Smooth muscle cell (in vitro differentiated cells): Measurements from ENCODE around the gene RXRB. TPM values are rescaled to one million over a fixed set of nuclear protein-coding genes. Genes with fewer than 3 reads are reported as not detected.

Experiments
- DNase-seq: peaks from one replicate; lab custom pipeline; 2025; ENCODE audit not compliant: unreplicated experiment; lab: John Stamatoyannopoulos, UW
- H2AFZ ChIP-seq: fragments of 200-600 bp; sonication (generic); 2 replicates; pipeline ENCODE4 v1.6.0; 2016; ENCODE audit warnings: antibody characterized with exemption, low read depth, mild to moderate bottlenecking
- H3F3A ChIP-seq: fragments of 200-600 bp; sonication (generic); 2 replicates; pipeline ENCODE4 v1.6.0; 2017; ENCODE audit warnings: antibody characterized with exemption, low read depth
- H3K27ac ChIP-seq: fragments of 200-600 bp; sonication (generic); 2 replicates; pipeline ENCODE4 v1.5.1; 2016; ENCODE audit warnings: low read depth, mild to moderate bottlenecking
- H3K27me3 ChIP-seq: fragments of 200-600 bp; sonication (generic); 2 replicates; pipeline ENCODE4 v1.6.1; 2016; ENCODE audit warnings: low read depth, mild to moderate bottlenecking
- H3K36me3 ChIP-seq: fragments of 200-600 bp; sonication (generic); 2 replicates; pipeline ENCODE4 v1.5.1; 2016; ENCODE audit warnings: low read depth
- H3K4me1 ChIP-seq: fragments of 200-600 bp; sonication (generic); 2 replicates; pipeline ENCODE4 v1.5.1; 2016; ENCODE audit warnings: low read depth
- H3K4me2 ChIP-seq: fragments of 200-600 bp; sonication (generic); 2 replicates; pipeline ENCODE4 v1.6.0; 2016; ENCODE audit warnings: mild to moderate bottlenecking
- H3K4me3 ChIP-seq: fragments of 200-600 bp; sonication (generic); 2 replicates; pipeline ENCODE4 v1.5.1; 2016; ENCODE audit warnings: mild to moderate bottlenecking
- H3K79me2 ChIP-seq: fragments of 200-600 bp; sonication (generic); 2 replicates; pipeline ENCODE4 v1.6.0; 2016; ENCODE audit warnings: low read depth, mild to moderate bottlenecking
- H3K9ac ChIP-seq: fragments of 200-600 bp; sonication (generic); 2 replicates; pipeline ENCODE4 v1.6.0; 2016; ENCODE audit warnings: low read depth
- H3K9me3 ChIP-seq: fragments of 200-600 bp; sonication (generic); replicated peaks from 2 replicates; pipeline ENCODE4 v1.5.1; 2016; ENCODE audit warnings: low read depth
- H4K20me1 ChIP-seq: fragments of 200-600 bp; sonication (generic); 2 replicates; pipeline ENCODE4 v1.6.0; 2016; ENCODE audit warnings: low read depth
- CTCF ChIP-seq: fragments of 200-600 bp; sonication (generic); IDR thresholded peaks from 2 replicates; pipeline ENCODE4 v1.5.1; 2017; ENCODE audit warnings: borderline replicate concordance, mild to moderate bottlenecking, antibody characterized with exemption; ENCODE audit not compliant: insufficient read depth, poor library complexity, severe bottlenecking
- WGBS: methylation state at CpG from one replicate; pipeline ENCODE4 v1.1.7; 2016; ENCODE audit warnings: low lambda C conversion rate; 5-methylcytosine and 5-hydroxymethylcytosine counted together
- polyA plus RNA-seq: library from polyadenylated mRNA; unstranded; fragments of >200 nt; fragmentation: Nextera tagmentation; extraction: Ambion mirVana; gene quantifications from 2 replicates; pipeline ENCODE4 v1.2.1, GENCODE V29; 2016
- total RNA-seq: library from RNA; depleted of rRNA; stranded (reverse); fragments of >200 nt; gene quantifications from 2 replicates; pipeline ENCODE4 v1.2.3, GENCODE V29; 2014

RXRB gene
- total and polyA plus RNA-seq, 2 experiments from 2014 or later: 25.7 to 28.2 TPM

- Histone ChIP-seq H3K4me1 (peaks cover 15% of the 10 kb centered on the region), H3K36me3 (no peaks in the 10 kb centered on the region), H3K4me2 (no peak overlapping the region), H3K4me3 (no peak overlapping the region), H3K9ac (no peak overlapping the region), H3K79me2 (peaks cover 9% of the 10 kb centered on the region), H3K27ac (no peak overlapping the region), H3K9me3 (no peaks in the 10 kb centered on the region), H3F3A (peaks cover 14% of the 10 kb centered on the region), H4K20me1 (peaks cover 61% of the 10 kb centered on the region), H2AFZ (no peak overlapping the region), H3K27me3 (peaks cover 32% of the 10 kb centered on the region)
- 62% methylated on average over 8 of the region's 8 CpGs for WGBS
- DNase-seq: no peak
- TF ChIP-seq CTCF: no peak
These were observed 6.0 kb downstream of the RXRB start for GRCh38 chr6:33194431-33194979.

GRCh38 chr6:33193619-33194018 is 6.8 kb downstream of the RXRB start:
- no peak for TF ChIP-seq CTCF
- H4K20me1 ChIP-seq: peaks cover 52% of the 10 kb centered on the region
- no peak overlapping the region for H2AFZ ChIP-seq
- H3K27ac ChIP-seq: no peak overlapping the region
- H3K36me3 ChIP-seq: no peaks in the 10 kb centered on the region
- H3K4me3 ChIP-seq: peak overlapping the region; percentile 50
- H3K9ac ChIP-seq: no peak overlapping the region
- no peak for DNase-seq
- peaks cover 32% of the 10 kb centered on the region for H3K27me3 ChIP-seq
- peaks cover 10% of the 10 kb centered on the region for H3K4me1 ChIP-seq
- peaks cover 2% of the 10 kb centered on the region for H3K79me2 ChIP-seq
- WGBS: 67% methylated on average over 6 of the region's 6 CpGs
- no peaks in the 10 kb centered on the region for H3K9me3 ChIP-seq
- H3K4me2 ChIP-seq: peak overlapping the region; percentile 96
- H3F3A ChIP-seq: peaks cover 12% of the 10 kb centered on the region

- Histone ChIP-seq H4K20me1 (peaks cover 46% of the 10 kb centered on the region), H3F3A (peaks cover 6% of the 10 kb centered on the region), H3K4me1 (peaks cover 10% of the 10 kb centered on the region), H3K79me2 (peaks cover 2% of the 10 kb centered on the region), H3K36me3 (no peaks in the 10 kb centered on the region), H3K4me3 (peak overlapping the region; percentile 50), H3K9ac (no peak overlapping the region), H2AFZ (no peak overlapping the region), H3K27me3 (peaks cover 32% of the 10 kb centered on the region), H3K27ac (no peak overlapping the region), H3K4me2 (peak overlapping the region; percentile 96), H3K9me3 (no peaks in the 10 kb centered on the region)
- DNase-seq: no peak
- 3% methylated on average over 50 of the region's 72 CpGs for WGBS
- no peak for TF ChIP-seq CTCF
These were observed 7.5 kb downstream of the RXRB start for GRCh38 chr6:33192671-33193602.
